Raji (cell line): ENCODE results near the gene TLE2.

Source experiments
- POLR2A ChIP-seq: IDR thresholded peaks from 2 replicates; pipeline ENCODE4 v1.6.1; 2011; ENCODE audit warnings: low read depth, low read length, control low read depth; ENCODE audit not compliant: insufficient read depth

Gene TLE2

DNA sequence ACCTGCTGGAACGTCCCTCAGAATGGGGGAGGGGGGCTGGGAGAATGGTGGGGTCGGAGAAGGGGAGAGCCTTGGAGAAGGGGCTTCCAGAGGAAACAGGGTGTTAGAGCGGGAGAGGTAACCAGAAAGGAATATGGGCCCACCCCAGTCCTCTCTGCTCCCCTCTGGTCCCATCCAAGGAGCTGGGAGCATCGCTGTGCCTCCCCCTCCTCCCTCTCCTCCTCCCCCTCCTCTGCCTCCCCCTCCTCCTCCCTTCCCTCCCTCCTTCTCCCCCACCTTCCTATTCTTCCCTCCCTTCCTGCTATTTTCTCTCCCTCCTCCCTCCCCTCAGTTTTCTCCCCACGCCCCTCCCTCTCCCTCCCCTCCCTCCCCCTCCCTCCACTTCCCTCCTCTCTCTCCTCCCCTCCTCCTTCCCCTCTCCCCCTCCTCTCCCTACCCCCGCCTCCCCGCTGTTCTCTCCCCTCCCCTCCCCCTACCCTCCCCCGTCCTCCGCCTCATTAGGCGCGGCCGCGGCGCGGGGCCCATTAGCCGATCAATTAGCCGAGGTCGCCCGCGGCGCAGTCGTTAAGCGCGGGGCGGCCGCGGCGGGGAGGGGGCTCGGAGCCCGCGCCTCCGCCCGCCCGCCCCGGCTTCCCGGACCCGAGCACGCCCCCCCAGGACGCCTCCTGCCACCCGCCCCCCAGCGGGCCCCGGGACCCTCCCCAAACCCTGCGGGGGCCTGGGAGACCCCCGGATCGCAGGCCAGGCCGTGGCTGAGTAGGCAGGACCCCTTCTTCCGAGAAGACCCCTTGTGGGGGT is 17.8 kb upstream of the TLE2 start:
- no peak for TF ChIP-seq POLR2A

DNA sequence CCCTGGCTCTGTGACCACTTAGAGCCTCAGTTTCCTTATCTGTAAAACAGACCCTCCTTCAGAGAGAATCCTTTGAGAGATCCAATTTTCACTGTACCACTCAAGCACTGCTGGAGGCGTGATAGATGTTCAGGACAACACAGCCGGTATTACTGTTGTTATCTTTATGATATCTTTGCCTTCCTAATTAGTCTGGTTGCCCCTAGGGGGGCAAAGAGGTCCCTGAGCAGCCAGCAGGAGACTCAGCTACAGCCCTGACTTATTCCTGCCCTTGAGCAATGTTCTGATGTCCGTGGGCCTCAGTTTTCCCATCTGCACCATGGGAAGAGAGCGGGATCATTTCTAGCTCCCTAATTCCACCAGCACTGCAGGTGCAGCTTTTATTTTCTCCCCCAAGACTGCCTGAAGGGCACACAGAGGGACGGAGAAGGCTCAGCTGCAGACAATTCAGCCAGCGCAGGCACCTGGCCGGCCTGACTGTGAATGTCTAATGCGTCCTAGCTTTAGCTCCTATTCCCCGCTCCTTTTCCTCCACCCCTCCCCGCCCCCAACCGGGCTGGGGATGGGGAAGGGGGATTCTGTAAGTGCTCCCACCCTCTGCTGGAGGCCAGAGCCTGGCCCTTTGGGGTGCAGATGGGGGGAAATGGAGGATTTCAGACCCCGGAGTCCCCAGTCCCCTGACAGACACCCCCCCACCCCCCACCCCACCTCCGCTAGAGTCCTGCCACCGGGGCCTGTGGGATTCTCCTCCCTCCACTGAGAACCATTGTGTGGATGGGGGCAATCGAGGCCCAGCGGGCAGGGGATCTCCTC is 17.0 kb upstream of the TLE2 start:
- no peak for TF ChIP-seq POLR2A

DNA sequence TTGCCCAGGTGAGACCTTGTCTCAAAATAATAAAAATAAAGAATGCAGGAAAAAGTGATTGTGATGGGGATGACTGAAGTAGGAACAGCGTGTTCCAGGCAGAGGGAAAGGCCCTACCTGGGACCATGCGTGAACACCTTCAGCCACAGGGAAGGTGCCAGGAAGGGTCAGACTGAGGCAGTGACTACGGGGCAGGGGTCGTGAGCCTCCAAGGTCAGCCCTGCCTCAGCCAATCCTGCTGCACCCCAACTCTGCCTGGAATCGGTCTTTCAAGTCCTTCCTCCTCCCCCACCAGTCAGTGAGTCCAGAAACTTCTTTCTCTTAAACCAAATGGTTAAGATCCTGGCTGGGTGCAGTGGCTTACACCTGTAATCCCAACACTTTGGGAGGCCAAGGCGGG is 16.1 kb upstream of the TLE2 start:
- TF ChIP-seq POLR2A: no peak

GRCh38 chr19:3042621-3043267 is 13.7 kb upstream of the TLE2 start:
- no peak for TF ChIP-seq POLR2A

DNA sequence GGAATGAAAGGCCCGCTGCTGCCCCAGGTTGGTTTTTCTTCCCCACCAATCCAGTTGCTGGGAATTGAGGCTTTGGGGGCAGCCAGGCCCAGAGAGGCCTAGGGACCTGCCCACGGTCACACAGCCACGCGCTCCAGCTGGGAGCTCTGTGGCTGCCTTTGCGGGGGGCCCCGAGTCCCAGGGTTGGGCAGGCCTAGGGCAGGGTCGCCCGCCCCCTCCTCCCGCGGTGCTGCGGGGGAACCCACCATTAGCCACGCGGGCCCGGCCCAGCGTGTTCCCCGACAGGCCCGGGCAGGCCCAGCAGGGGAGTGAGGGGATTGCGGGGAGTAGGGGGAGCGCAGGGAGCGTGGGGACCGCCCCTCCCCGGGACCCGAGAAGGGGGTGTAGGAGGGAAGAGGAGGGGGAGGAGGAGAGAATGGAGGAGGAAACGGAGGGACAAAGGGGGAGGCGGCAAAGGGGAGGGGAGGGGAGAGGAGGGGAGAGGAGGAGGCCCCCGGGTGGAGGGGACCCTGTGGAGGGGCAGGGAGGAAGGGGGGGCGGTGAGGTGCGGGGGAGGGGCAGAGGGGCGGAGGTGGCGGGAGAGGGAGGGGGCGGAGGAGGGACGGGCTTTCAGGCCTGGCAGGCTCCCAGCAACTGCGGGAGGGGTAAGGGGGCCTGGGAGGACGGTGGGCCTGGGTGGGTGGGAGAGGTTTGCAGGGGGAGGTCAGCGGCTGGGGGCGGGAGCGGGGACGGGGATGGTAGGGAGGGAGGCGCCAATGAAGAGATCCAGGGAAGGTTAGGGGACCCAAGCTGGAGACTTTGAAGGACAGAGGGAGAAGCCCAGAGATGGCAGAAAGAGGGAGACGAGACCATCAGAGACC is 12.9 kb upstream of the TLE2 start:
- no peak for TF ChIP-seq POLR2A

DNA sequence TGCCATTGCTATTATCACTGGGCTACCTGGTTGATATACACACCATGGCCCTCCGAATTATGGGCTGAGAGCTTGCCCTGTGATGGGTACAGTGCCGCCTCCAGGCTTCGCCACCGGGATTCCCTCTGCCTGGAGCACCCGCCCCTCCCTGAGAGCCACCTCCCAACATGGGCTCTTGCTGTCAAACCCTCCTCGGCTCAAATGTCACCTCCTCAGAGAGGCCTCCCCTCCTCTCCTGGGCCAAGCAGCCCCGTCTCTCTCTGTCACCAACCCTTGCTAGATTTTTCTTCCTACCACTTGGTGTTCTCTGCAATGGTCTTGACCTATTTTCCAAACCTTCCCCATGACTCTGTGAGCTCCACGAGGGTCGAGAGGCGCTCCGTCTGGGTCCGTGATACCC is 12.2 kb upstream of the TLE2 start:
- TF ChIP-seq POLR2A: no peak

DNA sequence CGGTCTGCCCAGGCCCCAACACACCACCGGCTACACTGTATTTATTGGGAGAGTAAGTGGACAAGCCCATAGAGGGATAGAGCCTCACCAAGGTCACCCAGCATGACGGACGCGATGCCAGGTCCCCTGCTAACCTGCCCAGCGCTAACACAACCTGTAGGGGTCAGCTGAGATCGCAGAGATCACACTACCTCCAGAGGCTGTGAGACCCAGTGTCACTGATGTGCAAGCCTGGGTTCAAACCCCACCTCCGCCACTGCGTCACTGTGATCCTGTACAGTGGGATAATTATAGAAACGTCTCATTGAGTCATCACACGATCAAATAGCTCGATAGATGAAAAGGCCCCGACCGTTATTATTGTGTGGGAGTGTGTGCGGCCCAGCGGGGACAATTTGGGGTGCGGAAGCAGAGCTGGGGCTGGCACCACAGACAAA is 10.6 kb upstream of the TLE2 start:
- no peak for TF ChIP-seq POLR2A

- TF ChIP-seq POLR2A: no peak
Observed at GRCh38 chr19:3039125-3039524, 10.0 kb upstream of the TLE2 start.

- no peak for TF ChIP-seq POLR2A
Observed at GRCh38 chr19:3038214-3038613, 9.1 kb upstream of the TLE2 start.

DNA sequence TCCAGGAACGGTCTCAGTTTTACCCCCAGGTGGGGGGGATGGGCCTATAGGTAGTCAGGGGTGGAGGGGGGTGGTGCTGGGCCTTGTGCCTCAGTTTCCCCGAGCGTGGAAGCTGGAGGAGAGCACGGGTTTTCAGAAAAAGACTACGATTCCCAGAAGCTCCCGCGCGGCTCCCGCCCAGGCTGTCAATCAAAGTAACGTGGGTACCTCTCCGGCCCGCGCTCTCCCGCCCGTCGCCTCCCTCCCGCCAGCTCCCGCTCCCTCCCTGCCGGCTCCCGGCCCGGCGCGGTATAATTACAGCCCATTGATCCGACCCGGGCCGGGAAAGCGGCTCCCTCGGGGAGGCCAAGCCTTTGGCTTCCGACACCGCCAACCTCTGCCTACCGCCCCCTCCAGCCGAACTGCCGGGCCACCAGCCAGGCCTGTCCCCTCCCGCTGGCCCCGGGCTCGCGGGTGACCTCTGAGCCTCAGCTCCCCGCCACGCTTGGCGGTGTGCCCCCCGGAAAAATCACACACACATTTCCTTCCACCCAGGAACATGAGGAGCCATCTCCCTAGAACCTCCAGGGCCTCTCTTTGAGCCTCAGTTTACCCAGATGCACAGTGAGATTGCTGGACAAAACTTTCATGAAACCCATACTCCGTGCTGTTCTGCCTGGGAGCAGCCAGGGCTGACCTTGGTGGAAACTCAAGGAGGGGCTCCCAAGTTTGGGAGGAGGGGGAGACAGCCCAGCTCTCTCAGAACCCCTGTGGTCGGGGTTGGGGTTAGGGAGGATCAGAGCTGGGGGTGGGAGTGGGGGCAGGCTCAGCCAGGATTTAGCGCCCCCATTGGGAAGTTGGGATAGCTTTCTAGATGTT is 7.3 kb upstream of the TLE2 start:
- no peak for TF ChIP-seq POLR2A

DNA sequence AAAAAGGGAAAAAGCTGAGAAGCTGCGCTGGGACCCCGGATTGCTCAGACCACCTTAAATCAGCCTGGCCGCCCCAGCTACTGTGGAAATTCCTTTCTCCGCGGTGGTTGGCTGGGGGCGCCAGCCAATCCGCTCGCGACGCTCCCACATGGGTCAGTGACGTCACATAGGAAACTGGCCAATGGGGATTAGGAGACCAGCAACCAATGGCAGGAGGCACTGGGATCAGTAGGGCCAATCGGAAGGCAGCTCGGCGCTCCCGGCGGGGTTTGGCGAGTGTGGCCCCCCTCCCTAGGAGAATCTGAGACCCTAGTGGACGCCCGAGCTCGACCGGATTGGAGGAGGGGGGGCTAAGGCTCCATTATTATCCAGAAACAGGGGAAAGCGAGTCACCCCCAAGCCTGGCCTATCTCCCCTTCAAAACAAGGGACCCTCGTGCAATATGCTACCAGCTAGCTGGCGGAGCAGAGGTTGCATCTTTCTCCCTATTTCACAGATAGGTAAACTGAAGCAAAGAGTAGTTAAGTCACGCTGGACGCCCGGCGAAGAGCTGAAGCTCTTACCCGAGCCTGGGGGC is 6.5 kb upstream of the TLE2 start:
- TF ChIP-seq POLR2A: peak; percentile 79

DNA sequence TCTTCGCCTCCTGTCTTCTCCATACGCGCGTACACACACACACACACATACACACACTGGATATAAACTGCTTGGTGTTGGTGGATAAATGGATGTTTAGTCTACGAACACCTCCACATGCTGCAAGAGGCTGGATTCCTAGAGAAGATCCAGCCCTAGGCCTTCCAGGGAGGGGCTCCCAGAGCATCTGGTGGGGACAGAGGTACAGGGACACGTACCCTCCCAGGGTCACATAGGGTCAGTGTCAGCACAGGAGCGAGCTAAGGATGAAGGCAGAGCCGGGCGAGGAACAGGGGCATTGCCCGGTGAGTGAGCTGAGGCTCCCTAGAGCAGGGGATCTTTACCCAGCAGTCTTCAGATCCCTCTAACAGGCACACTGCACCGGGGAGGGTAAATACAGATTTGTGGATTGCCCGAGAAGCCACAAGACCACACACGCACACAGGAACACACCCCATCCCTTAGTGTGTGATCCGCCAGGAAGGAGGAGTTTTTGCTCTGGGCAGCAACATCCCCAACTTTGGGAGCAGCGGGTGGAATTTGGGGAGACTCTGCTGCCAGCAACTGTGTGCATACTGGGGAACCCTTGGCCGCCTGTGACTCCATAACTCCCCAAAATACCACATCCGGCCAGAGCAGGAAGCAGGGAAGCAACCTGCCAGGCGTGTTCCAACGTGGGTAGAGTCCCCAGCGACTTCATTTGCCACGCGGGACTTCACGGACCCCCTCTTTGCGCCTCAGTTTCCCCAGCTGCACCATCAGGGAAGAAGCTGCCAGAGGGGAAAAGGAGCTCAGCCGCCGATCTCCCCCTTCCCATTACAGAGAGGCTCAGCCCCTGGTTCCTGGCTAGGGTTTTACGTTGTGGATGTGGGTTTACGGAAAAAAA is 5.8 kb upstream of the TLE2 start:
- no peak for TF ChIP-seq POLR2A

GRCh38 chr19:3034406-3034655 is 5.3 kb upstream of the TLE2 start:
- no peak for TF ChIP-seq POLR2A
